Activated CD4-positive, alpha-beta T cell treated with anti-CD3 and anti-CD28 coated beads for 48 hours (primary cell): ENCODE results near the gene UGGT1.

Experiments used
- DNase-seq: peaks from one replicate; pipeline ENCODE4 v3.0.0-alpha.2; 2020

The UGGT1 gene

GRCh38 chr2:128090945-128091725, at the start of gene UGGT1:
Gene UGGT1 (plus strand): TSS chr2:128091200. CDS start chr2:128091358, 158 bp downstream.
- DNase-seq, result peak; percentile 96

GRCh38 chr2:128041561-128041960, 49.4 kb upstream of the UGGT1 start:
- DNase-seq, result no peak

- DNase-seq, result no peak
Measured at GRCh38 chr2:128043041-128043440, 48.0 kb upstream of the UGGT1 start.

- DNase-seq, result no peak
Measured at GRCh38 chr2:128053331-128053730, 37.7 kb upstream of the UGGT1 start.

GRCh38 chr2:128054104-128054885, 36.7 kb upstream of the UGGT1 start:
- DNase-seq, result no peak

- DNase-seq, result no peak
Measured at GRCh38 chr2:128057334-128057733, 33.7 kb upstream of the UGGT1 start.

- no peak for DNase-seq
Measured at GRCh38 chr2:128058114-128058513, 32.9 kb upstream of the UGGT1 start.

- no peak for DNase-seq
Measured at GRCh38 chr2:128062571-128062970, 28.4 kb upstream of the UGGT1 start.

GRCh38 chr2:128064353-128064752, 26.6 kb upstream of the UGGT1 start:
- no peak for DNase-seq

GRCh38 chr2:128069769-128070168, 21.2 kb upstream of the UGGT1 start:
- DNase-seq, result no peak

- no peak for DNase-seq
Measured at GRCh38 chr2:128073278-128073677, 17.7 kb upstream of the UGGT1 start.

GRCh38 chr2:128076461-128077106, 14.4 kb upstream of the UGGT1 start:
- DNase-seq, result no peak

- no peak for DNase-seq
Measured at GRCh38 chr2:128084757-128085156, 6.2 kb upstream of the UGGT1 start.

- DNase-seq, result no peak
Measured at GRCh38 chr2:128086244-128086643, 4.8 kb upstream of the UGGT1 start.

- DNase-seq, result no peak
Measured at GRCh38 chr2:128090575-128090944, 440 bp upstream of the UGGT1 start.

GRCh38 chr2:128091726-128092080, 703 bp downstream of the UGGT1 start:
- DNase-seq, result no peak

GRCh38 chr2:128092656-128093055, 1.7 kb downstream of the UGGT1 start:
- DNase-seq, result no peak

GRCh38 chr2:128093762-128094161, 2.8 kb downstream of the UGGT1 start:
- DNase-seq, result no peak

- no peak for DNase-seq
Measured at GRCh38 chr2:128095201-128095600, 4.2 kb downstream of the UGGT1 start.

- no peak for DNase-seq
Measured at GRCh38 chr2:128103407-128103806, 12.4 kb downstream of the UGGT1 start.

GRCh38 chr2:128105072-128105471, 14.1 kb downstream of the UGGT1 start:
- DNase-seq, result no peak

- DNase-seq, result no peak
Measured at GRCh38 chr2:128108166-128108565, 17.2 kb downstream of the UGGT1 start.

- no peak for DNase-seq
Measured at GRCh38 chr2:128109243-128109642, 18.2 kb downstream of the UGGT1 start.
